ENCODE data around the gene SLC44A5. TPM values are rescaled to one million over a fixed set of nuclear protein-coding genes. Genes with fewer than 3 reads are reported as not detected.

The SLC44A5 gene
- total RNA-seq, 4 donors from 2014 or later: 1.1 to 17.7 (median 5.8) TPM

- no peaks in the 10 kb centered on the region for H3K36me3 ChIP-seq
- H3K9me3 ChIP-seq: no peaks in the 10 kb centered on the region
- H3K27ac ChIP-seq: no peak overlapping the region
- H3K4me1 ChIP-seq: no peaks in the 10 kb centered on the region
- DNase-seq (ENCODE audit: low spot score in 2 of 2): no peak
- no peaks in the 10 kb centered on the region for H3K27me3 ChIP-seq
- 61% methylated on average over 3 of the region's 3 CpGs for WGBS
- H3K4me3 ChIP-seq: no peak overlapping the region
- no peak for TF ChIP-seq CTCF (IDR thresholded peaks at IDR 0.05)
- no peak for TF ChIP-seq POLR2AphosphoS5 (IDR thresholded peaks at IDR 0.05)
- TF ChIP-seq EP300 (IDR thresholded peaks at IDR 0.05): no peak
- TF ChIP-seq POLR2A (IDR thresholded peaks at IDR 0.05): no peak
Observed at GRCh38 chr1:75522389-75522788, 88.5 kb downstream of the SLC44A5 start.

- WGBS: 65% methylated on average over 3 of the region's 3 CpGs
Observed at GRCh38 chr1:75521658-75522057, 89.3 kb downstream of the SLC44A5 start.

GRCh38 chr1:75520862-75521475 is 89.9 kb downstream of the SLC44A5 start:
- H3K4me3 ChIP-seq: no peak overlapping the region
- TF ChIP-seq POLR2A (IDR thresholded peaks at IDR 0.05): no peak
- no peak for TF ChIP-seq POLR2AphosphoS5 (IDR thresholded peaks at IDR 0.05)
- no peak for TF ChIP-seq CTCF (IDR thresholded peaks at IDR 0.05)
- no peak for TF ChIP-seq EP300 (IDR thresholded peaks at IDR 0.05)
- H3K27me3 ChIP-seq: no peaks in the 10 kb centered on the region
- 64% methylated on average over 4 of the region's 4 CpGs for WGBS
- no peak for DNase-seq (ENCODE audit: low spot score in 2 of 2)
- H3K9me3 ChIP-seq: no peaks in the 10 kb centered on the region
- H3K36me3 ChIP-seq: no peaks in the 10 kb centered on the region
- H3K27ac ChIP-seq: no peak overlapping the region
- H3K4me1 ChIP-seq: no peaks in the 10 kb centered on the region

More at GRCh38 chr1:75521658-75522057, 89.3 kb downstream of the SLC44A5 start:
- TF ChIP-seq POLR2A (IDR thresholded peaks at IDR 0.05) (no peak), EP300 (IDR thresholded peaks at IDR 0.05) (no peak), CTCF (IDR thresholded peaks at IDR 0.05) (no peak), POLR2AphosphoS5 (IDR thresholded peaks at IDR 0.05) (no peak)
- Histone ChIP-seq H3K9me3 (no peaks in the 10 kb centered on the region), H3K4me1 (no peaks in the 10 kb centered on the region), H3K27me3 (no peaks in the 10 kb centered on the region), H3K36me3 (no peaks in the 10 kb centered on the region), H3K27ac (no peak overlapping the region), H3K4me3 (no peak overlapping the region)
- DNase-seq (ENCODE audit: low spot score in 2 of 2): no peak

- no peaks in the 10 kb centered on the region for H3K9me3 ChIP-seq
- DNase-seq (ENCODE audit: low spot score in 2 of 2): no peak
- no peaks in the 10 kb centered on the region for H3K4me1 ChIP-seq
- 96% methylated on average over 1 of the region's 1 CpG for WGBS
- no peak for TF ChIP-seq CTCF (IDR thresholded peaks at IDR 0.05)
- no peak for TF ChIP-seq EP300 (IDR thresholded peaks at IDR 0.05)
- no peak for TF ChIP-seq POLR2A (IDR thresholded peaks at IDR 0.05)
- TF ChIP-seq POLR2AphosphoS5 (IDR thresholded peaks at IDR 0.05): no peak
- H3K27ac ChIP-seq: no peak overlapping the region
- no peaks in the 10 kb centered on the region for H3K27me3 ChIP-seq
- no peak overlapping the region for H3K4me3 ChIP-seq
- H3K36me3 ChIP-seq: no peaks in the 10 kb centered on the region
Observed at GRCh38 chr1:75519651-75520427, 91.1 kb downstream of the SLC44A5 start.

GRCh38 chr1:75518686-75519085 is 92.2 kb downstream of the SLC44A5 start:
- H3K27ac ChIP-seq: no peak overlapping the region
- TF ChIP-seq CTCF (IDR thresholded peaks at IDR 0.05): no peak
- no peak for TF ChIP-seq POLR2AphosphoS5 (IDR thresholded peaks at IDR 0.05)
- no peak for TF ChIP-seq EP300 (IDR thresholded peaks at IDR 0.05)
- no peak for TF ChIP-seq POLR2A (IDR thresholded peaks at IDR 0.05)
- WGBS: 44% methylated on average over 2 of the region's 2 CpGs
- no peak for DNase-seq (ENCODE audit: low spot score in 2 of 2)
- H3K4me3 ChIP-seq: no peak overlapping the region
- H3K27me3 ChIP-seq: no peaks in the 10 kb centered on the region
- H3K36me3 ChIP-seq: no peaks in the 10 kb centered on the region
- no peaks in the 10 kb centered on the region for H3K9me3 ChIP-seq
- H3K4me1 ChIP-seq: no peaks in the 10 kb centered on the region

Data from suprapubic skin (tissue), 4 donors.